Loucy (cell line): ENCODE measurements around the gene PTGFRN.

ENCODE experiments used
- EZH2phosphoT487 ChIP-seq: fragments of 200-600 bp; IDR thresholded peaks from 2 replicates; pipeline ENCODE4 v1.6.1; 2018; ENCODE audit warnings: antibody characterized with exemption, mild to moderate bottlenecking, moderate library complexity, borderline replicate concordance
- TF ChIP-seq, protein P1 (sequence below): fragments of 200-600 bp; sonication (generic); conservative IDR thresholded peaks from 2 replicates; pipeline ENCODE4 v1.5.1; 2014; ENCODE audit warnings: mild to moderate bottlenecking, antibody characterized with exemption, low read length

DNA sequence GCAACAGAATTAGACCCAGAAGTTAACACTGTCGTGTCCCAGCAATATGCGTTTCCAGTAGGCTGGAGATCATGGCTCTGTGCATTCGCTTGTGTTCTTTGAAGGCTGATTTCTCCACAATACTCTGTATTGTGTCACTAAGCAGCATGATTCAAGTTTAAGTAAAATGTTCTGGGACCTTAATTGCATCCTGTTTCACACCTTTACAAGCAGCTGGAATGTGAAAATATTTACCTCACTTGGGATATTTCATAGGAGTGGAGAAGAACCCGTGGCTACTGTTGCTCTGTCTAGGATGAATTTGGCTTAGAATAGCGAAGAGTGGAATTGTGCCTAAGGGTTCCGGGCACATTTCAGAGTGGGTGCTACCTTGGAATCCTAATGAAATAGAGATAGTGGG lies 6.3 kb downstream of the PTGFRN start:
- TF ChIP-seq, protein P1, sequence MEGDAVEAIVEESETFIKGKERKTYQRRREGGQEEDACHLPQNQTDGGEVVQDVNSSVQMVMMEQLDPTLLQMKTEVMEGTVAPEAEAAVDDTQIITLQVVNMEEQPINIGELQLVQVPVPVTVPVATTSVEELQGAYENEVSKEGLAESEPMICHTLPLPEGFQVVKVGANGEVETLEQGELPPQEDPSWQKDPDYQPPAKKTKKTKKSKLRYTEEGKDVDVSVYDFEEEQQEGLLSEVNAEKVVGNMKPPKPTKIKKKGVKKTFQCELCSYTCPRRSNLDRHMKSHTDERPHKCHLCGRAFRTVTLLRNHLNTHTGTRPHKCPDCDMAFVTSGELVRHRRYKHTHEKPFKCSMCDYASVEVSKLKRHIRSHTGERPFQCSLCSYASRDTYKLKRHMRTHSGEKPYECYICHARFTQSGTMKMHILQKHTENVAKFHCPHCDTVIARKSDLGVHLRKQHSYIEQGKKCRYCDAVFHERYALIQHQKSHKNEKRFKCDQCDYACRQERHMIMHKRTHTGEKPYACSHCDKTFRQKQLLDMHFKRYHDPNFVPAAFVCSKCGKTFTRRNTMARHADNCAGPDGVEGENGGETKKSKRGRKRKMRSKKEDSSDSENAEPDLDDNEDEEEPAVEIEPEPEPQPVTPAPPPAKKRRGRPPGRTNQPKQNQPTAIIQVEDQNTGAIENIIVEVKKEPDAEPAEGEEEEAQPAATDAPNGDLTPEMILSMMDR = no peak
- no peak for TF ChIP-seq EZH2phosphoT487
